HG03432 (cell line): ENCODE results near the gene MEST.
A peak's percentile ranks its signal among the peaks of the same experiment; 100 is the strongest.
"Not testable (repeated sequence)": the region's sequence is repeated elsewhere in the genome, so short reads cannot be mapped to it uniquely, and the experiment has no call there.

Experiments
- ATAC-seq: cut with Tn5 transposase; IDR thresholded peaks from one replicate; pipeline ENCODE4 v1.9.1; 2021; ENCODE audit warnings: mild to moderate bottlenecking, moderate library complexity; ENCODE audit not compliant: unreplicated experiment

The MEST gene, protein sequence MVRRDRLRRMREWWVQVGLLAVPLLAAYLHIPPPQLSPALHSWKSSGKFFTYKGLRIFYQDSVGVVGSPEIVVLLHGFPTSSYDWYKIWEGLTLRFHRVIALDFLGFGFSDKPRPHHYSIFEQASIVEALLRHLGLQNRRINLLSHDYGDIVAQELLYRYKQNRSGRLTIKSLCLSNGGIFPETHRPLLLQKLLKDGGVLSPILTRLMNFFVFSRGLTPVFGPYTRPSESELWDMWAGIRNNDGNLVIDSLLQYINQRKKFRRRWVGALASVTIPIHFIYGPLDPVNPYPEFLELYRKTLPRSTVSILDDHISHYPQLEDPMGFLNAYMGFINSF

DNA sequence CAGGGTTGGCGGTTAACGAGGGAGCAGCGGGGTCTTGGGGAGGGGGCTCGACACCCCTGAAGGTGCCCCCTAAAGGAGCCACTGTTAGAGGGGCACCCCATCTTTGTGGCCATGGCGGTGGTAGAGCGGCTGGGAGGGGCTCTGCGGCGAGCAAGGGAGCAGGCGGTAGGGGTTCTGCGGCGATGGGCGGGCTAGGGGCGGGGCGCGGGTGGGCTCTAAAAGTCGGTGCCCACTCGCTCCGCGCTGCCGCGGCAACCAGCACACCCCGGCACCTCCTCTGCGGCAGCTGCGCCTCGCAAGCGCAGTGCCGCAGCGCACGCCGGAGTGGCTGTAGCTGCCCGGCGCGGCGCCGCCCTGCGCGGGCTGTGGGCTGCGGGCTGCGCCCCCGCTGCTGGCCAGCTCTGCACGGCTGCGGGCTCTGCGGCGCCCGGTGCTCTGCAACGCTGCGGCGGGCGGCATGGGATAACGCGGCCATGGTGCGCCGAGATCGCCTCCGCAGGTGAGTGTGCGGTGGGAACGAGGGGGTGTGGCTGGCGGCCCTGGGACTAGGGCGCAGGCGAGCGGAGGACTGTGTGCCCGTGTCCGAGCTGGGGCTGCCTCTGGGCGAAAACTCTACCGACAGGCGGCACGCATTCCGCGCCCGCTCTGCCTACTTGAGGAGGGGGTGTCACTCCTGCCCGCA lies at the start of gene MEST:
Gene MEST (plus strand): TSS at position 245 of the 682 bp plus-strand sequence. CDS start 229 bp downstream, at position 474.
- ATAC-seq, result no peak

DNA sequence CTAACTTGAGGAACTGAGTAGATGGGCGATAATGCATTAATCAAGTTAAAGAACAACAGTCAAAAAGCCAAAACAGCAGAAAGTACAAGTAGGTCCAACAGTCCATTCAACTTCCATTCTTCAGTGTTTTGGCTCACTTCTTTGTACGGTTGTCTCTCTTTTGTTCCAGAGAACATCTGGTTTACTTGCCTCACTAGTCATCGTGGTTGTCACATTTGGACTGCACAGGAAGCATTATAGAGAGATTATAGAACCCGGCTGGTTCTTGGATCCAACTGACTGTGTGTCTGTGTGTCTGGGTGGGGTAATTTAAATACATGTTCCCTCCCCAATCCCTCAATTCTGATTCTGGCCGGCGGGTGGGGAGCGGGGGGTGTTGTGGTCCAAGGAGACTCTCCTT lies 49.3 kb upstream of the MEST start:
- ATAC-seq, result no peak

DNA sequence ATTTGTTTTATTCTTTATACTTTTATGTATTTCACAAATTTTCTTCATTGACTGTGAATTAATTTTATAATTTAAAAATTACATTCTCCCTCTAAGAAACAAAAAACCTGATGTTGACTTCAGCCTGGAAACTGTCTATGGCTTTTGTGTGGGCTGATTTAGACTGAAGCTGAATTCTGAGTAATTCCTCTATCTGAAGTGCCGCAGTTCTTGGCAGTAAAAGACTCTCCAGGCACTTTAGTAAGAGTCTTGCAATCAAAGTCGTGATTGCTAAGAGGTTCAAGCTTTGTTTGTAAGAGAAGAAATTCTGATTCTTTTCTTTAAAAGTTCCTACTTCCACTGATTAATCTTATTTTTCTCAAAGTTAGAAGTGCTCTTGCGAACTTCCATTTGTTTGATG lies 47.7 kb upstream of the MEST start:
- ATAC-seq, result no peak

DNA sequence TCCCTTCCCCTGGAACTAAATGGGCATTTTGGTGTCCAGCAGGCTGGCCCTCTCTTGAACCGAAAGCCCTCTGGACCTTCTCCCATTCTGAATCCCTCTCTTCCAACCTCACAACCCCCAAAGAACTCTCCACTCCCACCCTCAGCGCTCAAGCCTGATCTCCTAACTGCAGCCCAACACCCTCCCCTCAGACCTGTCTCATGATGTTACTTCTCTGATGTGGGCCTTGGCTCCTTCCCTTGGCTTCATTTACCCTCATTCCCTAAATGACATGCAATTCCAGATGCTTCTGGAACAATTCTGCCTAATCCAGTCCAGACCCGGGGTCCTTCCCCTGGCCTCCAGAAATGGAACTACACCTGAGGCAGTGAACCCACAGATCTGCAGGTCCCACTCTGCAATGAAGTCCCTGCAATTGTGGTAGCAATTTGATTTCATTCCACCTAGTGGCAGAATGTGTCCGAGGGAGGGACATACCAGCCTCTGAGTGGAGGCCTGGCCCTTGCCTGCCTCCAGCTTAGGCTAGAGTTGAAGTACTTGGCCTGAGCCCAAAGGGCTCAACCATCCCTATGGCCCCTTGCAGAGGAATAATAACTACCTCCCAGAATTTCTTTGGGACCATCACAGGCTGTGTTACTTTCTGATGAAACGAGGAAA lies 47.0 kb upstream of the MEST start:
- no peak for ATAC-seq

DNA sequence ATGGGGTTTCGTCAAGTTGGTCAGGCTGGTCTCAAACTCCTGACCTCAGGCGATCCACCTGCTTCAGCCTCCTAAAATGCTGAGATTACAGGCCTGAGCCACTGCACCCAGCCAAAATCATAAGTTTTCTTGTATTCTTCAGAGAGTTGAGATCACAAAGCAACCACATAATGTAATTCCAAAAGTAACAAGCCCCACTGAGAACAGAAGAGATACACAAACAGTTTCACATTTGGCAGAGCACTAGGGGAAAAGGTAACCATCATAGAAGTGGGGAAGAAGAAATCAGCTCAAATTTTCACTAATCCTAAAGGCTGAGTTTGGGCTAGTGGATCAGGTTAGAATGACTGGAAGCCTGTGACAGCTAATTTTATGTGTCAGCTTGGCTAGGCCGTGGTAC lies 45.6 kb upstream of the MEST start:
- no peak for ATAC-seq

DNA sequence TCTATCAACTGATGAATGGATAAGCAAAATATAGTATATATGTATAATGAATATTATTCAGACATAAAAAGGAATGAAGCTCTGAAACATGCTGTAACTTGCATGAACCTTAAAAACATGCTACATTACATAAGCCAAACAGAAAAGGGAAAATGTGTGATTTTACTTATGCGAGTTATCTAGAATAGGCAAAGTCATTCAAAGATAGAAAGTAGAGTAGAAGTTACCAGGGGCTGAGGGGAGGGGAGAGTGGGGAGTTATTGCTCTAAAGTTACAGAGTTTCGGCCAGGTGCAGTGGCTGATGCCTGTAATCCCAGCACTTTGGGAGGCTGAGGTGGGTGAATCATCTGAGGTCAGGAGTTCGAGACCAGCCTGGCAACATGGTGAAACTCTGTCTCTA lies 40.5 kb upstream of the MEST start:
- not testable (repeated sequence) for ATAC-seq

DNA sequence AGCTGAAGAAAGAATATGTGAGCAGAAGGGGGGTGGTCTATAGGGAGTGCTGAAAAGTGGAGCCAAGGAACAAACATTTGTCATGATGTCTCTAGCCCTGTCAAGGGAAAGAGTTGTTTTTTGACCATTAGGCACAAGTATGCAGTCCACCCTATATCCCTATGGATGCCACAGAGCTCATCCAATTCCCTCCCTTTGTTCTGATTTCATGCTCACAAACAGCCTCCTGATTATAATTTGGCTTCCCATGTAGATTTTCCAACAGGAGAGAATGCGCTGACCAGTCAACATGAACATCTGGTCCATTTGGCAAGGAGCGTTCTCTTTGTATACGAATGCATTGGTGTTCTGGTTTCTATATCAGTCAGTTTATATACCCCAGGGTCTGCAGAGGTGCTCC lies 38.9 kb upstream of the MEST start:
- no peak for ATAC-seq

DNA sequence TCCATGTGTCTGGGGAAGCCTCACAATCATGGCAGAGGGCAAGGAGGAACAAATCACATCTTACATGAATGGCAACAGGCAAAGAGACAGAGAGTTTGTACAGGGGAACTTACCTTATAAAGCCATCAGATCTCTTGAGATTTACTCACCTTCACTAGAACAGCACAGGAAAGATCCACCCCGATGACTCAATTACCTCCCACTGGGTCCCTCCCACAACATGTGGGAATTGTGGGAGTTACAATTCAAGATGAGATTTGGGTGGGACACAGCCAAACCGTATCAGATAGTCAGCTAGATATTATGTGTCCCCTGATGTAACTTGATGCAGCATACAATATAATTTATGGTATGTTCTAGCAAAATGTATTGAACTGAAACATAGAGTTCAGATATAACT lies 36.9 kb upstream of the MEST start:
- ATAC-seq, result no peak

DNA sequence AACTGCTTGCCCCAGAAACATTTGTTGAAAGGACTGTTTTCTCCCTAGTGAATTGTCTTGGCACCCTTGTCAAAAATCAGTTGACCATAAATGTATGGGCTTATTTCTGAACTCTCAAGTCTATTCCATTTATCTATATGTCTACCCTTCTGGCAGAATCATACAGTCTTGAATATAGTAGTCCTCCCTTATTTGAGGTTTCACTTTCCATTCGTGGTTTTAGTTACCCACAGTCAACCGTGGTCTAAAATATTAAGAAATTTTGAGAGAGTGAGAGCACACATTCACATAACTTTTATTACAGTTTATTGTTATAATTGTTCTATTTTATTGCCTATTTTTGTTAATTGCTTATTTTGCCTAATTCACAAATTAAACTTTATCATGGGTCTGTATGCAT lies 33.6 kb upstream of the MEST start:
- ATAC-seq, result no peak

DNA sequence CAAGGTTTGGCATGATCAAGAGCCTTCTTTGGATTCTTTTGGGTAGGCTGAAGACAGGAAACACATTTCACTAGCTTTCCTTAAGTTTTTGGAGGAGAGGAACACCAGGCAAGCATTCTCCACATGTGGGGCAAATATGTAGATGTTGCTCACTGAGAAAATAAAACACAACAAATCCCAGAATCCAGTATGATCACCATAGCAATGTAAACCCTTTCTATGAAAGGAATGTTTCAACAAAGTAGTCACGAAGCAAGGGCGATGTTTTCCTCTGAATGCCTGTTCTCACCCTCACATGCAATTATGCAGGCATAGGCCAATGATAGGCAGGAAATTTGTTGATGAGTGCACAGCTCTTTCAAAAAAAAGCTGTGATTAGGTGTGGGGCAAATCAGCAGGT lies 30.6 kb upstream of the MEST start:
- no peak for ATAC-seq

DNA sequence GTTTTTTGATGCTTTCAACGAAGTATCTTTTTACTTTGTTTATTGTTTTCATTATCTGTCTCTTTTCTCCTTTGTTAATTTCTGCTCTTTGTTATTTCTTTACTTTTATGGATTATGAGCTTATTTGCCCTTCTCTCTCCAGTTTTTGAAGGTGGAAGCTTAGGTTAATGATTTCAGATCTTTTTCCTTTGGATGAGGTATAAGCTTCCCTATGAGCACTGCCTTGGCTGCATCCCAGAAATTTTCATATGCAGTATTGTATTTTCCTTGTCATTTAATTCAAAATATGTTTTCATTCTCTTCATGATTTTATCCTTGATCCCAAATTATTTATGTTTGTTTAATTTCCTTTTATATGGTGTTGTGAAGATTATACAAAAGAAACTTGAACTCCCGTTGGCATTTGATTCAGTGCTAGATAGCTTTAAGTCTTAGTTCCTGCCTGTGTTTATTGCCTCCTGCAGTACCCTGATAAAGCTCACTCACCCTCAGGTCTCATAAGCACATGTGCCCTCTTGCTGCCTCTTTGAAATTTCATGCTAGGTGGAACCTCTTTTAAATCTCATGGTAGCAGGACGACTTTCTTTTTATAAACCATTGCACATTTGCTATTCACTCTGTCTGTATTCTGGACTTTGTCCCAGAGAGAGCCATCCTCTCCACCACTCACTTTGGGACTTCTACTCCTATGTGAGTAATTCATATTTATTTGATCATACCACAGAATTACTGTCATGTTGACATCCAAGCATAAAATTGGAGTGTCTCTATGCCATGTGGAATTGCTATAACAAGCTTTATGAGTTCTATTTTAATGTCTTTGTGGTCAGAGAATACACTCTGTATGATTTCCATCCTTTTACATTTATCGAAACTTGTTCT lies 28.1 kb upstream of the MEST start:
- ATAC-seq, result no peak

DNA sequence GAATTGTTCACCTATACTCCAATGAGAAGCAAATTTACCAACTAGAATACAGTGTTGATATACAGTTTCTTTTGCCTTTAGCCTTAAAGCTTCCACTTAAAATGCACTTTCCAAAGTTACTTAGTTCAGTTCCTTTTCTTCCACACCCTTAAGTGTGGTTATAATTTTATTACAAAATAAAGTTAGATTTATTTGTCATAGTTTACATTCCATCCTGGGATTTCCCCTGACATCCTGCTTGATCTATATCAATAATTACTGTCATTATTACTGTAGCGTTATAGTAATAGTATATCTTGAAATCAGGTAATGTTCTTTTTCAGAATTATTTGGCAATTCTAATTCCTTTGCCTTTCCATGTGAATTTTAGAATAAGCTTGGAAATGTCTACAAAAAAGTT lies 23.3 kb upstream of the MEST start:
- ATAC-seq, result no peak

DNA sequence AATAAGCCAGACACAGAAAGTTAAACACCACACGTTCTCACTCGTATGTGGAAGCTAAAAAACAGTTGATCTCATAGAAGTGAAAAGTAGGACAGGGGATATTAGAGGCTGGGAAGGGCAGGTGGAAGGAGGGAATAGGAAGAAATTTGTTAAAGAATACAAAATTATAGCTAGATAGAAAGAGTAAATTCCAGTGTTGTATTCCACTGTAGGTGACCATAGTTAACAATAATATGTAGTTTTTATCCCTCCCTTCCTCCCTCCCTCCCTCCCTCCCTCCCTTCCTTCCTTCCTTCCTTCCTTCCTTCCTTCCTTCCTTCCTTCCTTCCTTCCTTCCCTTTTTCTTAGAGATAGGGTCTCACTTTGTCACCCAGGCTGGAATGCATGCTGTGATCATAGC lies 19.9 kb upstream of the MEST start:
- ATAC-seq, result no peak

DNA sequence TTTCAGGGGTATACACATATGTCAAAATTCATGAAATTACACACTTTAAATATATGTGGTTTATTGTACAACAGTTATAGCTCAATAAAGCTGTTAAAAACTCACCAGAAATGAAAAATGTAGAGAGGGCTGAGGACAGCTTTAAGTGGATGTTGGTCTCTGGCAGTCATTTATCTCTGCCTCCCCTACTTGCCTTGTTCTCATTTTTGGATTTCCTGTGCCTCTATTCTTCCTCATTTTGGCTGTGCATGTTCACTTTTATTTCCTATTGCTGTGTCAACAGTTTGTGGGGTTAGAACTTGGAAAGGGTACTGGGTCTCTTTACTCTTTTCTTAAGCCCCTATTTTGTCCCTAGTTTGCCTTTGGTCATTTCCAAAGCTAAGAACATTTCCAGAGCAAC lies 18.6 kb upstream of the MEST start:
- no peak for ATAC-seq

DNA sequence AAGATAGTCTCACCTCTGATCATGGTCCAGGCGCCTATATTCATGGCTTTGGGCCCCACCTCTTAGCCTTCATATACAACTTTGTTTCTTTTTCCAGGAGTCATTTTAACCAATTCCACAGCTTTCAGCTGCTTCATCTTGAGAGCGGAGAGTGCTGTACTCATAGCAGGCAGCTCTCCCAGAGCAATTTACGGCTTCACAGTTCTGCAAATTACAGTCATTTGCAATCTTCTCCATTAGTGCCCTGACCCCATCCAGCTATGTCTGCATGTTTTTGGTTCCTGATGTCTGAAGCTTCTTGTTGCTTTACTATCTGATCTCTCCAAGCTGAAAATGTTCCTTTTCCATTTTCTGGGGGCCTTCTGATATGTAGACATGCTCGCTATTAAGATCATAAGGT lies 18.0 kb upstream of the MEST start:
- no peak for ATAC-seq

DNA sequence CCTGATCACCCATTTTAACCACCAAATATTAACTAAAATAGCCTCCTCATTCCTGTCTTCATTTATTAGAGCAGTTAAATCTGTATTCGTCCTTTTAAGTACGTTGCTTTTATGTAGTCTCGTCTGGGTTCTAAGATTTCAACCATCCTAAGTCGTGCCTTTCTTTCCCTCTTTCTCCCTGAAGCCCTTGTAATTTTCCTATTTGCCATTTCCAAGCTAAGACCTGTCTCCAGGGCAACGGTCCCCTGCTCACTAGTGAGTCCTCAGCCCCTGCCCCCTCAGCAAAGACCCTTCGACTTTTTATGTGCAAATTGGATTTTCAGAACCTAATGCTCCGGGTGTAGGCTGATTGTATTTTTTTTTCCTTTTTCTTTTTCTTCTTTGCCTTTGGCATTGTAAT lies 16.1 kb upstream of the MEST start:
- ATAC-seq, result no peak

DNA sequence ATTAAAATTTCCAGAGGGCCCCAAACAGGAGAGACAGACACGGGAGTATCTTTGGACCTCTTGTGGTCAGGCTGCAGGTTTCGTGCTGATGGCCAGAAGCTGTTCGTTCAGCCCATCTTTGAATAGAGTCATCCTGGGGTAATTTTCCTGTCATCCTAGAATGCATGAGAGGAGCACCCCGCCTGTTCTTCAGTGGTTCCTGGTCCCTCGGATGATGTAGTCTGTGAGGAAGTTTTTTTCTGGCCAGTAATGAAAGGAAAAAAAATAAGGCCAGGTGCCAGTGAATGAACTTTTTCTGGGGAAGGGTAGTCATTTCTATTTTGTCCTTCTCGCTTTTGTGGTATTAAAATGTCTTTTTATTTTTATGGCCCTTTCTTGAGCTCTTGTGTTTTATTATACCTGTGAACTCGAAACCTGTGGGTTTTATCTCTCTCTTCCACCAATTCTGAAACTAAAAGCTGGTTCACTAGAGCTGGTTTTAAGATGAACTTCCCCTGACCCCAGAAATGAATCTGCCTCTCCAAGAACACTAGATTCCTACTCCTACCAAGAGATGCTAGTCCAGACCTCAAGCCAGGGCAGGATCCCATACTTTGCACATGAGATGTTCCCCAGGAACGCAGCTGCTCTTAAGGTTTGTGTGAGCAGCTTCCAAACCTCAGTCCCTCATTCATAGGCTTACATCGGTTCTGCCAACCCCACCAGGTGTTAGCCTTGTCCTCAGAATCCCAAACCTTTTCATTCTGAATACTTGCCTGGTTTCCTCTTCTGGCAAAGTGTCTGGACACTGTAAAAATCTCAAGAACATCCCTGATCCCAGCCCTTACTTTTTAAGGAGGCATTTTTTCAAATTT lies 15.4 kb upstream of the MEST start:
- peak; percentile 95 for ATAC-seq

DNA sequence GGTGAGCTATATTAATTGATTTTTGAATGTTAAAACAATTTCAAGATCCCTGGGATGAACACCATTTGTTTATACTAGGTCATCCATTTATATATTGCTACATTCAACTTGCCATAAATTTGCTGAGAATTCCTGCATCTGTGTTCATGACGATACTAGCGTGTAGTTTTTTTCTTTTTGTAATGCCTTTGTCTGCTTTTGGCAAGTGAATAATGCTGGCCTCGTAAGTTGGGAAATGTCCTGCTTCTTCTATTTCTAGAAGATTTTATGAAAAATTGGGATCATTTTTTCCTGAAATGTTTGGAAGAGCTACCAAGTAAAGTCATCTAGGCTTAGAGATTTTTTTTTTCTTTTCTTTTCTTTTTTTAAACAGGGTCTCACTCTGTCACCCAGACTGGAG lies 12.9 kb upstream of the MEST start:
- ATAC-seq, result no peak

DNA sequence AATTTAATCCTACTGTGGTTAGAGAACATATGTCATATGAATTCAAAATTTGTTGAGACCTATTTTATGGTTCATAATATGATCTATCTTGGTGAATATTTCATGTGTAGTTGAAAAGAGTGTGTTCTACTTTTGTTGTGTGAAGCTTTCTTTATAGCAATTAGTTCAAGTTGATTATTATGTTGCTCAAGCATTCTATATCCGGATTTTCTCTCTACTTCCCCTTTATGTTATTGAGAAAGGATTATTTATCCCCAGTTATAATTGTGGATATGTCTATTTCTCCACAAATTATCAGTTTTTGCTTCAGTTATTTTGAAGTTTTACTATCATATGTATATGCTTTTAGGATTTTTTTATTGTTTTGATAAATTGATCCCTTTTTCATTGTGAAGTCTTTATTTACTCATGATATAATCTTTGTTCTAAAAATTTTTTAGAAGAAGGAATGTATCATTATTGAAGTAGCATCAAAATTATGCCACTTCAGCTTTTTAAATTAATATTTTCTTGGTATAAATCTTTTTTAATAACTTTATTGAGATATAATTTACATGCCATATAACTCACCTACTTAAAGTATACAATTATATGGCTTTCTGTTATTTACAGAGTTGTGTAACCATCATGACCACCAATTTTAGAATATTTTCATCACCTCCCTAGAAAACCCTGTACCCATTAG lies 12.0 kb upstream of the MEST start:
- no peak for ATAC-seq

DNA sequence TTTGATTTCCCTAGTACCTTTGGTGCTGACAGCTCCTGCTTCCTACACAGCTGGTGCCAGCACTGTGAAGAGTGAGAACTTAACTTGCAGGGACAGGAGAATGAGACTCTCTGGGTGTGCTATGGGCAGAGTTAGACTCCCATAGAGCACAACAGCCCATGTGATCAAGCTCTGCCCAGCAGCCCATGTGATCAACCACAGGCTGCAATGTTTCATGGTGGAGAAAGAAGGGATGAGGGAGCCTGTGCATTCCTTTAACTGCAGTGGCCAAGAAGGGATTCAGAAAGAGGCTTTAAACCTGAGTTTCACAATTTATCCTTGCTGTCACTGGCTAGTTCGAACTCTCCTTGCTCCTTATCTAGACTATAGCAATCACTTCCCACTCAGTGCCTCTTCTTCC lies 10.0 kb upstream of the MEST start:
- ATAC-seq, result no peak
